ENCODE data around the gene ARHGEF19.
"Not testable (repeated sequence)": the region's sequence is repeated elsewhere in the genome, so short reads cannot be mapped to it uniquely, and the experiment has no call there.

The ARHGEF19 gene

DNA sequence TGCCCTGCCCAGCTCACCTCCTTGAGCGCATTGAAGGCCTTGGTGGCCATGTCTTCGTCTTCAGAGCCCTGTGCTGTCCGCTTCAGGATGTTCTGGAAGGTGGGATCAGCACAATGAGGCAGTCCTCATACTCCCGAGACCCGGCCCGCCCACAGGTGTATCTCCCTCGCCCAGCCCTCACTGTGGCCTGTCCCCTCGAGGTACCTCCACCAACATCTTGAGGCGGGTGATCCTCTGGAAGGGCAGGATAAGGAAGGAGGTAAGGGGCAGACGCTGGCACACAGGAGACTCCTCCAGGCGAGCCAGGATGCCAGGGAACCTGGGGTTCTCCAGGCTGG, 7.1 kb downstream of the ARHGEF19 start:
- Histone ChIP-seq H3K36me3 (ENCODE audit: control insufficient read depth, insufficient read depth, low read length) (no peaks in the 10 kb centered on the region), H3K4me3 (ENCODE audit: low read length) (no peak overlapping the region), H3K9ac (ENCODE audit: low read length) (no peak overlapping the region), H3K4me1 (ENCODE audit: control insufficient read depth, insufficient read depth, low read length) (peaks cover 18% of the 10 kb centered on the region), H3K9me3 (ENCODE audit: control insufficient read depth, low read length) (no peaks in the 10 kb centered on the region), H3K27me3 (ENCODE audit: control insufficient read depth, insufficient read depth, low read length) (no peaks in the 10 kb centered on the region)

- Histone ChIP-seq H3K27me3 (ENCODE audit: control insufficient read depth, insufficient read depth, low read length) (no peaks in the 10 kb centered on the region), H3K9me3 (ENCODE audit: control insufficient read depth, low read length) (no peaks in the 10 kb centered on the region), H3K4me1 (ENCODE audit: control insufficient read depth, insufficient read depth, low read length) (peaks cover 15% of the 10 kb centered on the region), H3K36me3 (ENCODE audit: control insufficient read depth, insufficient read depth, low read length) (no peaks in the 10 kb centered on the region), H3K4me3 (ENCODE audit: low read length) (no peak overlapping the region), H3K9ac (ENCODE audit: low read length) (no peak overlapping the region)
Measured at GRCh38 chr1:16204634-16205333, 7.7 kb downstream of the ARHGEF19 start.

- H3K9ac ChIP-seq (ENCODE audit: low read length): no peak overlapping the region
- H3K36me3 ChIP-seq (ENCODE audit: control insufficient read depth, insufficient read depth, low read length): no peaks in the 10 kb centered on the region
- H3K4me1 ChIP-seq (ENCODE audit: control insufficient read depth, insufficient read depth, low read length): peaks cover 11% of the 10 kb centered on the region
- H3K9me3 ChIP-seq (ENCODE audit: control insufficient read depth, low read length): no peaks in the 10 kb centered on the region
- no peaks in the 10 kb centered on the region for H3K27me3 ChIP-seq (ENCODE audit: control insufficient read depth, insufficient read depth, low read length)
- H3K4me3 ChIP-seq (ENCODE audit: low read length): no peak overlapping the region
Measured at GRCh38 chr1:16204216-16204615, 8.2 kb downstream of the ARHGEF19 start.

- no peak overlapping the region for H3K9ac ChIP-seq (ENCODE audit: low read length)
- peaks cover 11% of the 10 kb centered on the region for H3K4me1 ChIP-seq (ENCODE audit: control insufficient read depth, insufficient read depth, low read length)
- no peaks in the 10 kb centered on the region for H3K36me3 ChIP-seq (ENCODE audit: control insufficient read depth, insufficient read depth, low read length)
- H3K9me3 ChIP-seq (ENCODE audit: control insufficient read depth, low read length): no peaks in the 10 kb centered on the region
- H3K27me3 ChIP-seq (ENCODE audit: control insufficient read depth, insufficient read depth, low read length): no peaks in the 10 kb centered on the region
- no peak overlapping the region for H3K4me3 ChIP-seq (ENCODE audit: low read length)
Measured at GRCh38 chr1:16203550-16203949, 8.9 kb downstream of the ARHGEF19 start.

GRCh38 chr1:16202281-16203210, 9.9 kb downstream of the ARHGEF19 start:
- H3K36me3 ChIP-seq (ENCODE audit: control insufficient read depth, insufficient read depth, low read length): no peaks in the 10 kb centered on the region
- H3K4me1 ChIP-seq (ENCODE audit: control insufficient read depth, insufficient read depth, low read length): peaks cover 11% of the 10 kb centered on the region
- H3K9ac ChIP-seq (ENCODE audit: low read length): no peak overlapping the region
- H3K4me3 ChIP-seq (ENCODE audit: low read length): no peak overlapping the region
- H3K27me3 ChIP-seq (ENCODE audit: control insufficient read depth, insufficient read depth, low read length): no peaks in the 10 kb centered on the region
- no peaks in the 10 kb centered on the region for H3K9me3 ChIP-seq (ENCODE audit: control insufficient read depth, low read length)

GRCh38 chr1:16199700-16200099, 12.8 kb downstream of the ARHGEF19 start:
- no peak overlapping the region for H3K4me3 ChIP-seq (ENCODE audit: low read length)
- H3K9me3 ChIP-seq (ENCODE audit: control insufficient read depth, low read length): no peaks in the 10 kb centered on the region
- no peak overlapping the region for H3K9ac ChIP-seq (ENCODE audit: low read length)
- no peaks in the 10 kb centered on the region for H3K36me3 ChIP-seq (ENCODE audit: control insufficient read depth, insufficient read depth, low read length)
- H3K27me3 ChIP-seq (ENCODE audit: control insufficient read depth, insufficient read depth, low read length): no peaks in the 10 kb centered on the region
- no peaks in the 10 kb centered on the region for H3K4me1 ChIP-seq (ENCODE audit: control insufficient read depth, insufficient read depth, low read length)

DNA sequence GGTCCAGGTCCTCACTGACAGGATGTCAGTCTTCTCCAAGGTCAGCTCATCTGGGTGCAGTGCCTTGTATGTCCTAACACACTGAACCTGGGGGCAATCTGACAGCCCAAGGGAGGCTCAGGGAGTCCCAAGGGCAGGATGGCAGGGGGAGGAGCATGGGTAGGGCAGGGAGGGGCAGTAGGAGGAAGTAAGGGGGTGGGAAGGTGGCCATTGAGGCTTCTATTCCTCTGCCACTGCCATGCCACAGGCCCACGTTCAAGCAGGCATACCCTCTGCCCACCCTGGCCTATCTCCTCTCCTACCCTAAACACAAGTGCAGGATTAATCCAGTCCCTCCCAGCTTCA, 13.3 kb downstream of the ARHGEF19 start:
- Histone ChIP-seq H3K27me3 (ENCODE audit: control insufficient read depth, insufficient read depth, low read length) (no peaks in the 10 kb centered on the region), H3K4me3 (ENCODE audit: low read length) (no peak overlapping the region), H3K9me3 (ENCODE audit: control insufficient read depth, low read length) (no peaks in the 10 kb centered on the region), H3K36me3 (ENCODE audit: control insufficient read depth, insufficient read depth, low read length) (no peaks in the 10 kb centered on the region), H3K4me1 (ENCODE audit: control insufficient read depth, insufficient read depth, low read length) (no peaks in the 10 kb centered on the region), H3K9ac (ENCODE audit: low read length) (no peak overlapping the region)

DNA sequence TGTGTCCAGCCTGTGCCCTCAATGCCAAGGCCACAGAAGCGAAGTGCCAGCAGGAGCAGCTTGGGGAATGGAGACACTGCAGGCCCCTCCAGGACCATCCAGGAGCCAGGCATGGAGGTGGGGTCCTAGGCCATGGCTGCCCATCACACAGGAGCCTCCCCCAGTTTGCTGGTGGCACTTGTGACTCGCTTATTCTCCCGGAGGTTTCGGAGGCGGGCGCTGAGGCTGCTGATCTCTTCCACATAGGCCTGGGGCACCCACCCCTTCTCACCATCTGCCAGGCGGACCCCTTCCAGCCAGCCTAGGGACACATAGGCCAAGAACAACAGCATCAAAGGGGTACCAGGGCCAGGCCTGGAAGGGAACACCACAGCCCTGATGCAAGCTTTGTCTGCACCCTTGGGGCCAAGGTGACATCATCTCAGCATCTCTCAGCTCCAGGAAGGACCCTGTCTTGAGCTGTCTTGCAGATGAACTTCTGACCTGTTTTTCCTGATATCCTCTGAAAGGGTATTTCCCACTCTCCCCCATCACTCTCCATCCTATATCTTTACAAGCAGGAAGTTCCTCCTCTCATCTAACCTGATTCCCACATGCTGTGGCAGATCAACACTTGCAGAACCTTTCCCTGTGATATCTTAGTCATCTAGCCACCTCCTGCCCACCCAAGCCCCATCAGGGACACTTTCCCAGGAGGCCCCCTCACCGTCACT, 13.9 kb downstream of the ARHGEF19 start:
- Histone ChIP-seq H3K27me3 (ENCODE audit: control insufficient read depth, insufficient read depth, low read length) (no peaks in the 10 kb centered on the region), H3K36me3 (ENCODE audit: control insufficient read depth, insufficient read depth, low read length) (no peaks in the 10 kb centered on the region), H3K9ac (ENCODE audit: low read length) (no peak overlapping the region), H3K4me1 (ENCODE audit: control insufficient read depth, insufficient read depth, low read length) (no peaks in the 10 kb centered on the region), H3K9me3 (ENCODE audit: control insufficient read depth, low read length) (no peaks in the 10 kb centered on the region), H3K4me3 (ENCODE audit: low read length) (no peak overlapping the region)

DNA sequence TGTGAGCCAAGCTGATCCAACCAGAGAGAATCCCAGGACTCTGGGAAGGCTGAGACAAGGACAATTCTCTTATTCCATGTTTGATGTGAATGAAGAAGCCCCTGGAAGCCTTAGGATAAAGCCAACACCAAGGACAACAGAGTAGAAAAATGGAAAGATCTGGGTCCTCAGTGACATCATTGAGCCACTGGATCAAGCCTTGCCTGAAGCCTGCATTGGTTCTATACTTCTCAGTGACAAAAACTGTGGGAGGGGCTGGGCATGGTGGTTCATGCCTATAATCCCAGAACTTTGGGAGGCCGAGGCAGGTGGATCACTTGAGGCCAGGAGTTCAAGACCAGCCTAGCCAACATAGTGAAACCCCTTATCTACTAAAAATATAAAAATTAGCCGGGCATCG, 15.6 kb downstream of the ARHGEF19 start:
- Histone ChIP-seq H3K27me3 (ENCODE audit: control insufficient read depth, insufficient read depth, low read length) (no peaks in the 10 kb centered on the region), H3K4me1 (ENCODE audit: control insufficient read depth, insufficient read depth, low read length) (no peaks in the 10 kb centered on the region), H3K9ac (ENCODE audit: low read length) (no peak overlapping the region), H3K4me3 (ENCODE audit: low read length) (no peak overlapping the region), H3K9me3 (ENCODE audit: control insufficient read depth, low read length) (no peaks in the 10 kb centered on the region), H3K36me3 (ENCODE audit: control insufficient read depth, insufficient read depth, low read length) (no peaks in the 10 kb centered on the region)

DNA sequence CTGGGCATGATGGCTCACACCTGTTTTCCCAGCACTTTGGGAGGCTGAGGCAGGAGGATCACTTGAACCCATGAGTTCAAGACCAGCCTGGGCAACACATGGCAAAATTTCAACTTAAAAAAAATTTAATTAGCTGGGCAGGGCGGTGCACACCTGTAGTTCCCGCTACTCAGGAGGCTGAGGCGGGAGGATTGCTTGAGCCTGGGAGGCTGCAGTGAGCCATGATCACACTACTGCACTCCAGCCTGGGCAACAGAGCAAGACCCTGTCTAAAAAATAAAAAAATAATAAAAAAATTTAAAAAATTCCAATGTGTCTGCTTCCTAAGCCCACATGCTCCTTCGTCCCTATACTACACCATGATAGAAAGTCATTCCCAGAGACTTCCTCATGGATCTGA, 16.3 kb downstream of the ARHGEF19 start:
- not testable (repeated sequence) for H3K27me3 ChIP-seq (ENCODE audit: control insufficient read depth, insufficient read depth, low read length); H3K36me3 ChIP-seq (ENCODE audit: control insufficient read depth, insufficient read depth, low read length); H3K9ac ChIP-seq (ENCODE audit: low read length); H3K4me1 ChIP-seq (ENCODE audit: control insufficient read depth, insufficient read depth, low read length); H3K9me3 ChIP-seq (ENCODE audit: control insufficient read depth, low read length); H3K4me3 ChIP-seq (ENCODE audit: low read length)

DNA sequence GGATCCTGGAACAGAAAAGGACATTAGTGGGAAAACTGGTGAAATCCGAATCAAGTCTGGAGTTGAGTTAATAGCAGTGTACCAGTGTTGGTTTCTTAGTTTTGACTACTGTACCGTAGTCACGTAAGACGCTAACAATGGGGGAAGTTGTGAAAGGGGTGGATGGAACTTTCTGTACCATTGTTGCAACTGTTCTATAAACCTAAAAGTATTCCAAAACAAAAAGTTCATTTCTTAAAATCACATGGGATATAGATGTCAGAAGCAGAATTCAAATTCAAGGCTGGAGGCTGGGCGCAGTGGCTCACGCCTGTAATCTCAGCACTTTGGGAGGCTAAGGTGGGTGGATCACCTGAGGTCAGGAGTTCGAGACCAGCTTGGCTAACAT, 16.9 kb downstream of the ARHGEF19 start:
- H3K9me3 ChIP-seq (ENCODE audit: control insufficient read depth, low read length): no peaks in the 10 kb centered on the region
- no peak overlapping the region for H3K9ac ChIP-seq (ENCODE audit: low read length)
- H3K4me1 ChIP-seq (ENCODE audit: control insufficient read depth, insufficient read depth, low read length): no peaks in the 10 kb centered on the region
- no peaks in the 10 kb centered on the region for H3K36me3 ChIP-seq (ENCODE audit: control insufficient read depth, insufficient read depth, low read length)
- no peak overlapping the region for H3K4me3 ChIP-seq (ENCODE audit: low read length)
- no peaks in the 10 kb centered on the region for H3K27me3 ChIP-seq (ENCODE audit: control insufficient read depth, insufficient read depth, low read length)

DNA sequence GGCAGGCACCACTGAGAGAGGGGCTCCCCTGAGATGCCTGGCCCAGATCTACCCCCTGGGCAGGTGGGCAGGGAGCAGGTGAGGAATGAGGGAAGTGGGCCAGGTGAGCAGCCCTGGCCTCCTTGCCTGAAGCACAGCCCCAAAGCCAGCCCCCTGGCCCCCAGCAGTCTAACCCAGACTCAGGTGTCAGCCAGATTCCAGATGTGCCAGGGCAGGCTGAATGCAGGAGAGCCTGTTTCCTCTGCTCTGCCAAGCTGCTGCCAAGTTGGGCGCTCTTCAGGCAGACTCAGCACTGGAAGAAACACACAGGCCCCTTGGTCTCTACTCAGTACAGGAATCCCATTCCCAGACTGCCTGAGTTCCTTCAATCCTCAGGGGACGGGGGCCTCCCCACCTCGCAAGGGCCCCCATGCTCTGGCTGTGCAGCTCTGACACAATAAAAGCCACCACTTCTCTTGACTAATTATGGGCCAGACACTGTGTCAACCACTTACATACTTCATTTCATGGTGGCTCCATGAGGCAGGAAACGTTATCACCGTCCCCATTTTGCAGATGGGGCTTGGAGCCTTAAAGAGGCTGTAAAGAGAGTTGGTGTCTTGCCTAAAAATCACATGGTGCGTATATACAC, 20.4 kb downstream of the ARHGEF19 start:
- Histone ChIP-seq H3K27me3 (ENCODE audit: control insufficient read depth, insufficient read depth, low read length) (peaks cover 7% of the 10 kb centered on the region), H3K9ac (ENCODE audit: low read length) (no peak overlapping the region), H3K36me3 (ENCODE audit: control insufficient read depth, insufficient read depth, low read length) (no peaks in the 10 kb centered on the region), H3K4me3 (ENCODE audit: low read length) (no peak overlapping the region), H3K9me3 (ENCODE audit: control insufficient read depth, low read length) (no peaks in the 10 kb centered on the region), H3K4me1 (ENCODE audit: control insufficient read depth, insufficient read depth, low read length) (peaks cover 18% of the 10 kb centered on the region)
